Measurements from ENCODE around the gene TMC1.
"Not testable (repeated sequence)": the region's sequence is repeated elsewhere in the genome, so short reads cannot be mapped to it uniquely, and the experiment has no call there.

The TMC1 gene

DNA sequence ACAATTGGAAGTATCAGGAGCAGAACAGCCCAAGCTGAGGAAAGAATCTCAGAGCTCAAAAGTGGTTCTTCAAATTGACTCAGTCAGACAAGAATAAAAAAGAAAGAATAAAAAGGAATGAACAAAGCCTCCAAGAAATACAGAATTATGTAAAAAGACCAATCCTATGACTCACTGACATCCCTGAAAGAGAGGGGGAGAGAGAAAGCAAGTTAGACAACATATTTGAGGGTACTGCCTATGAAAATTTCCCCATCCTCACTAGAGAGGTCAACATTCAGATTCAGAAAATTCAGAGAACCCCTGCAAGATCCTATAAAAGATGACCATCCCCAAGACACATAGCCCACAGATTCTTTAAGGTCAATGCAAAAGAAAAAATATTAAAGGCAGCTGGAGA, 258.2 kb downstream of the TMC1 start:
- no peak for DNase-seq

DNA sequence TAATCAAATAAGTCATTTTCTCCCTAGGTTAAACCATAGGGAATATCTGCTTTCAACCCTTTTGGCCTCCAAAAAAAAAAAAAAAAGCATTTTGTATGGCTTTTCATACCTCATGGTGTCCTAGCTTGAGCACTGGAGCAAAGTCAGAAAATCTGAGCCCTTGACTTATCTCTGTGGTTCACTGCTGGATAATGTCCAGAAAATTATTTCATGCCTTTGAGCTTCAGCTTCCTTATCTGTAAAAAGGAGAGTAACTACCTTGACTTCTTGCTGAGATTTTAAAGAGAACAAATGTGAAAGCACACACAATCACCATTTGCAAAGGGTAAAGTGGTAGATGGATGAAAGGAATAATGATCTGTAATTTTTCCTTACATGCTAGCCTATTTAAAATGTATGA, 265.5 kb downstream of the TMC1 start:
- no peak for DNase-seq

- no peak for DNase-seq
Measured at GRCh38 chr9:72788966-72789735, 267.7 kb downstream of the TMC1 start.

GRCh38 chr9:72789885-72790284, 268.5 kb downstream of the TMC1 start:
- DNase-seq, result no peak

GRCh38 chr9:72790989-72791388, 269.6 kb downstream of the TMC1 start:
- no peak for DNase-seq

DNA sequence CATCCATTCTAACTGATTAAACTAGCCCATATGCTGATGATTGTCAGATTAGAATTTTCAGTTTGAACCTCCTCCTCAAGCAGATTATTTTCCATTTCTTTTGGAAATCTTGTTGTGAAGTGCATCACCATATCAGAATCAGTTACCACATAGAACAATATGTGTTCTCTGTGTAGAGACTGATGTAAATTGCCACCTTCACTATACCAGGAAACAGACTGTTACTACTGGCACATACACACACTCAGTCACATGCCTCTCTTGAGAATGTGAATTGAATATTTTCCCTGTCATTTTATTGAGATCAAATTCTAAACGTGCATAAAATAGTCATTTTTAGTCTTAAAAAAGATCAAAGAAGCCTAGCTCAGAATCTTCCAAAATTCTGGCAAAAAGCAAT, 270.0 kb downstream of the TMC1 start:
- DNase-seq, result no peak

DNA sequence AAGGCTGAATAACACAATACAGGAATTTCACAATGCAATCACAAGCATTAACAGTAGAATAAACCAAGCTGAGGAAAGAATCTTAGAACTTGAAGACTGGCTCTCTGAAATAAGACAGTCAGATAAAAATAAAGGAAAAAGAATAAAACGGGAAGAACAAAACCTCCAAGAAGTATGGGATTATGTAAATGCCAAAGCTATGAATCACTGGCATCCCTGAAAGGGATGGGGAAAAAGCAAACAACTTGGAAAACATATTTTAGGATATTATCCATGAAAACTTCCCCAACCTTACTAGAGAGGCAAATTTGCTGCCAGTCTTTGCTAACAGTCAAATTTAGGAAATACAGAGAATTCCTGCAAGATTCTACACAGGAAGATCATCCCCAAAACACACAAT, 273.5 kb downstream of the TMC1 start:
- DNase-seq, result no peak

DNA sequence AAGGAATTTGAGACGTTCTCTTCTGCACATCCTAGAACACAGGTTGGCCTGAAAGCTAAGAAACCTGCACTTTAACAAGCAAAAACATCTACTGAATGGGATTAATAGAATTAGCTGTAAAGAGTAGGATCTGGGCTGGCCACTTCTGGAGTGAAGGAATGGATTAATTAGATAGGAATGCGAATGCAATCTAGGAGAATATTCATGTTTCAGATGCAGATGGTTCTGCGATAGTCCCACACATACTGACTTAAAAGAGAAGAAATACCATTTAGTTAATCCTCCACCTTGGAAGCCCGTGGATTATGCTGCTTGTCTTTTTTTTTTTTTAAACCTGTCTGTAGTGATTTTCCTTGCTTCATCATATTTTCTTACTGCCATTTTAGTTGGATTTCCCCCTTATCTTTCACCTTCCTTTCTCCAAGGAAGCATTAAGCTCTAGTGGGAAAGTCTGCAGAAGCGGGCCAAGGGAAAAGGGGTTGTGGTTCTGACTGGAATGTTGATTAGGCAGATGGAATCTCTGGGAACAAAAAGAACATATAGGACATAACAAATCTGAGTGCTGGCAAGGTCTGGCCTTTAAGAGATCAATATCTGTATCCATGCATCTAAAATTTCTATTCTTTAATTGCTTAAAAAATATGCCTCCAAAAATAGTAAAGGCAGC, 279.1 kb downstream of the TMC1 start:
- DNase-seq, result no peak

GRCh38 chr9:72805238-72805637, 283.8 kb downstream of the TMC1 start:
- no peak for DNase-seq

DNA sequence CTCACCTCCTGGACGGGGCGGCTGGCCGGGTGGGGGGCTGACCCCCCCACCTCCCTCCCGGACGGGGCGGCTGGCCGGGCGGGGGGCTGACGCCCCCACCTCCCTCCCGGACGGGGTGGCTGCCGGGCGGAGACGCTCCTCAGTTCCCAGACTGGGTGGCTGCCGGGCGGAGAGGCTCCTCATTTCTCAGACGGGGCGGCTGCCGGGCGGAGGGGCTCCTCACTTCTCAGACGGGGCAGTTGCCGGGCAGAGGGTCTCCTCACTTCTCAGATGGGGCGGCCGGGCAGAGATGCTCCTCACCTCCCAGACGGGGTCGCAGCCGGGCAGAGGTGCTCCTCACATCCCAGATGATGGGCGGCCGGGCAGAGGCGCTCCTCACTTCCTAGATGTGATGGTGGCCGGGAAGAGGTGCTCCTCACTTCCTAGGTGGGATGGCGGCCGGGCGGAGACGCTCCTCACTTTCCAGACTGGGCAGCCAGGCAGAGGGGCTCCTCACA, 285.0 kb downstream of the TMC1 start:
- not testable (repeated sequence) for DNase-seq

GRCh38 chr9:72807765-72808445, 286.5 kb downstream of the TMC1 start:
- no peak for DNase-seq

GRCh38 chr9:72808446-72808768, 287.0 kb downstream of the TMC1 start:
- DNase-seq, result no peak

GRCh38 chr9:72809586-72809985, 288.2 kb downstream of the TMC1 start:
- no peak for DNase-seq

- DNase-seq, result no peak
Measured at GRCh38 chr9:72812559-72813111, 291.2 kb downstream of the TMC1 start.

DNA sequence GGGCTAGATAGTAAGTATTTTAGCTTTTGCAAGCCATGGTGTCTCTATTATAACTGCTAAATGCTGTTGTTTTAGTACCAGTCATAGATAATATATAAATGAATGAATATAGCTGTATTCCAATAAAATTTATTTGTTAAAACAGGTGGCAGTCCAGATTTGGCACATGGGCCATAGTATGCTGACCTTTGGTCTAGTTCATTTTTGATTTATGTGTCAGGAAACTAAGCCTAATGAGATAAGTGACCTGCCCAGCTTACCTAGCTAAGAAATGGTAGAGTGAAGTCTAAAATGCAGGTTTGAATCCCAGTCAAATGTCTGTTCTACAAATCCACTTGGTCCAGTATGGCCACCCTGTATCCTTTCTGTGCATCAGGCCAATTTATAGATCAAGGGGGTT, 292.1 kb downstream of the TMC1 start:
- no peak for DNase-seq

GRCh38 chr9:72814083-72814597, 292.7 kb downstream of the TMC1 start:
- no peak for DNase-seq

GRCh38 chr9:72816666-72817065, 295.3 kb downstream of the TMC1 start:
- no peak for DNase-seq

- DNase-seq, result no peak
Measured at GRCh38 chr9:72817413-72817812, 296.0 kb downstream of the TMC1 start.

DNA sequence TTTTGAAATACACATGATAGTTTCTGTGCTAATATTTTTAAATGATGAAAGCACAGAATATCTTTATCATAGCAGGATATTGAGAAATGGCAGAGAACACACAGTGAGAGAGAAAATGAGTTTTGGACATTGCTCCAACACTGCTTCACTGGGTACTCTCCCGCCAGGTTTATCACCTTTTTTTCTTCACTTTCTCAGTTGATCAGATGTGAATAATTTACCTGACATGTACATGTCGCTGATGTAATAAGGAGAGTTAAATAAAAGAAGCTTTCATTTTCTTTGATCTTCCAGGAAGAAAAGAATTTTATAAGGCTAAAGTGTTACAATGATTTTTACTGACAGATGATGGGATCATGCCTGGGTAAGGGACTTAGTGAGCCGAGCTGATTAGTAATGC, 297.0 kb downstream of the TMC1 start:
- DNase-seq, result no peak

DNA sequence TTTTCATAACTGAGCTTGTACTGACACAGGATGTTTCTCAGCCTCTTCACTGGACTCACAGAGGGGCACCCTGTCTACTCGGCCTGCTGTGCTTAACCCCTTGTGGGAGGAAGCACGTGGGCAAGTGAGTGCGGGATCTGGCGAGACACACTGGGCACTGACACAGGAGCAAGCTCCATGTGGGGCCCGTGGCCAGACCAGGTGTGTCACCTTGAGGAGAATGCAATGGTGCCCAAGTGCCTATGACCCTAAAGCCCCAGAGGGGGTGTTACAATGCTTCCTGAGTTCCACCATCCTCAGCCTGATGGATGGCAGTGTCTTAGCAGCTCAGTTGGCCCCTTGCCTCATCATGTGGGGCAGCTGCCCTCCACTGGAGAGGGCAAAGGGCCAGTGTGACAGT, 302.6 kb downstream of the TMC1 start:
- DNase-seq, result no peak

DNA sequence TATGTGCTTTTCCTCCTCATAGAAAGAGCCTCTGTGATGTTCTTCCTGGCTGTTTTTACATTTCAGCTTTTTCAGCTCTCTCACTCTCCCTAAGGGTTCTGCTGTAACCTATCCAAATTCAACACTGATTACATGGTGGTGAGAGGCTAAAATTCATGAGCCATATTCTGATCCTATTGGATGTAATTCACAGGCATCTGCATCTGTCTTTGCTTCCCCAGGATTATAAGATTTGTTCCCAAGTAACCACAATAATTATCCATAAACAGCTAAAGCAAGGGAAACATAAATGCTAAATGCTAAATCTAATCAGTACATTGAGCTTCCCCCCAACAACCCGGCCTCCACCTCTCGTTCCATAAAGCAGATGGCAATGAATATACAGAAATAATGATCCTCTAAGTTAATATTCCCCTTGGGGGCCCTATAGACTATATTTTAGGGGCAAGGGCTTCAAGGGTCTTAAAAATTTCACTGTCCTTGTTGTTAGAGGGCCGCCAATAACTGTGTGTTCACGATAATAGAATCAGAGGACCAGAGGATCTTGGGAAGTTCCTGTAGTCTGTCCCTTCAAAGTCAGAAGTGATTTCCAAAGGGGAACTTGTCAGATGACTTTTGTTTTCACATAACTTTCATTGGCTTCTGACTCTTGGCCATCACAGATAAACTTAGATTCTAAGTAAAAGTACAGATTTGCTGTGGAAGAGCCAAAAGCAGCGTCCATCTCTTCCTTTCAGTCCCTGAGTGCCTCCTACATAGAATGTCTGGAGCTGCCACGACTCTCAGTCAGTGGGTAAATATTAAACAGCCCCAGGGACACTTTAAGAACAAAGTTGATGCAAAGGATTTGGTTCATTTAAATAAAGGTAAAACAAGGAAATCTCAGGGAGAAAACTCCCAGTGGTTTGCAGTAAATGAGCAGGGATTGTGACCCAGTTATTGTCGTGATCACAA, 305.9 kb downstream of the TMC1 start:
- no peak for DNase-seq
